22Rv1 (cell line): Measurements from ENCODE around the gene GOLGA5.

Source experiments
- ZFX ChIP-seq: fragments of 450-650 bp; IDR thresholded peaks from 2 replicates; pipeline ENCODE4 v1.6.1; 2017; ENCODE audit warnings: antibody characterized with exemption, borderline replicate concordance
- TF ChIP-seq, protein P1 (sequence below): fragments of 450-650 bp; IDR thresholded peaks from 2 replicates; pipeline ENCODE4 v1.5.1; 2017; ENCODE audit warnings: mild to moderate bottlenecking

GRCh38 chr14:92756446-92756845 lies 37.7 kb upstream of the GOLGA5 start:
- TF ChIP-seq, protein P1, sequence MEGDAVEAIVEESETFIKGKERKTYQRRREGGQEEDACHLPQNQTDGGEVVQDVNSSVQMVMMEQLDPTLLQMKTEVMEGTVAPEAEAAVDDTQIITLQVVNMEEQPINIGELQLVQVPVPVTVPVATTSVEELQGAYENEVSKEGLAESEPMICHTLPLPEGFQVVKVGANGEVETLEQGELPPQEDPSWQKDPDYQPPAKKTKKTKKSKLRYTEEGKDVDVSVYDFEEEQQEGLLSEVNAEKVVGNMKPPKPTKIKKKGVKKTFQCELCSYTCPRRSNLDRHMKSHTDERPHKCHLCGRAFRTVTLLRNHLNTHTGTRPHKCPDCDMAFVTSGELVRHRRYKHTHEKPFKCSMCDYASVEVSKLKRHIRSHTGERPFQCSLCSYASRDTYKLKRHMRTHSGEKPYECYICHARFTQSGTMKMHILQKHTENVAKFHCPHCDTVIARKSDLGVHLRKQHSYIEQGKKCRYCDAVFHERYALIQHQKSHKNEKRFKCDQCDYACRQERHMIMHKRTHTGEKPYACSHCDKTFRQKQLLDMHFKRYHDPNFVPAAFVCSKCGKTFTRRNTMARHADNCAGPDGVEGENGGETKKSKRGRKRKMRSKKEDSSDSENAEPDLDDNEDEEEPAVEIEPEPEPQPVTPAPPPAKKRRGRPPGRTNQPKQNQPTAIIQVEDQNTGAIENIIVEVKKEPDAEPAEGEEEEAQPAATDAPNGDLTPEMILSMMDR, result no peak
- TF ChIP-seq ZFX, result no peak
